A549 (cell line): Measurements from ENCODE around the gene OSGEPL1. TPM values are rescaled to one million over a fixed set of nuclear protein-coding genes. Genes with fewer than 3 reads are reported as not detected.
"Not testable (repeated sequence)": the region's sequence is repeated elsewhere in the genome, so short reads cannot be mapped to it uniquely, and the experiment has no call there.

Experiments
- ATAC-seq, 2 experiments: fragments of 200-7000 bp in 1 of 2; fragments of >200 bp in 1 of 2; cut with Nextera tagmentation in 1 of 2; cut with Tn5 transposase in 1 of 2; 3 replicates each; pipeline versions ENCODE4 v1.8.0 to v1.9.1; 2018 to 2020; ENCODE audit warnings: mild to moderate bottlenecking in 1 of 2, moderate library complexity in 1 of 2
- CTCF ChIA-PET: fragments of 300-600 bp; sonication (Branson Sonifier 250); formaldehyde crosslinking; extraction: SDS; loops from one replicate; lab custom pipeline; 2021; ENCODE audit warnings: antibody characterized with exemption, inconsistent platforms; lab: Yijun Ruan, JAX
- POLR2A ChIA-PET: fragments of 350-600 bp; formaldehyde crosslinking; extraction: SDS; loops from one replicate; lab custom pipeline; 2021; ENCODE audit warnings: antibody characterized with exemption, inconsistent platforms; lab: Yijun Ruan, JAX
- DNase-seq, 2 experiments: peaks; one replicate each; pipeline versions ENCODE4 v3.0.0 to v3.0.0-alpha.2; 2011 to 2016; ENCODE audit warnings: low read depth in 1 of 2, low spot score in 1 of 2
- FAIRE-seq: peaks from 2 replicates; lab custom pipeline; 2011; peaks lifted over from hg19 to GRCh38; lab: Jason Lieb, UNC
- H3K27ac ChIP-seq, 2 experiments: fragments of >200 bp; sonication (Bioruptor Twin); formaldehyde crosslinking; 3 replicates each; pipeline ENCODE4 v1.5.1; 2016 to 2017
- H3K4me1 ChIP-seq: fragments of >200 bp; sonication (Bioruptor Twin); formaldehyde crosslinking; 3 replicates; pipeline ENCODE4 v1.6.1; 2016
- H3K4me2 ChIP-seq: fragments of >200 bp; sonication (Bioruptor Twin); formaldehyde crosslinking; 3 replicates; pipeline ENCODE4 v1.6.1; 2016
- H3K4me3 ChIP-seq: fragments of >200 bp; sonication (Bioruptor Twin); formaldehyde crosslinking; 3 replicates; pipeline ENCODE4 v1.5.1; 2016
- H3K9me3 ChIP-seq: fragments of >200 bp; sonication (Bioruptor Twin); formaldehyde crosslinking; 3 replicates; pipeline ENCODE4 v1.6.1; 2016
- ATOH8 ChIP-seq: fragments of 250-450 bp; sonication (Bioruptor Pico); IDR thresholded peaks from 2 replicates; pipeline ENCODE4 v1.5.0; 2020; ENCODE audit warnings: low read depth, mild to moderate bottlenecking, moderate library complexity
- BHLHE40 ChIP-seq: IDR thresholded peaks from 2 replicates; pipeline ENCODE4 v1.6.1; 2012; ENCODE audit warnings: low read depth, low read length, inconsistent platforms
- CBX2 ChIP-seq: fragments of 200-600 bp; sonication (generic); IDR thresholded peaks from 2 replicates; pipeline ENCODE4 v1.6.1; 2016; ENCODE audit warnings: low read depth, mild to moderate bottlenecking, borderline replicate concordance
- CBX8 ChIP-seq: fragments of 200-600 bp; sonication (generic); IDR thresholded peaks from 2 replicates; pipeline ENCODE4 v1.6.1; 2016
- CEBPB ChIP-seq, 2 experiments: fragments of >200 bp in 1 of 2; sonication (Bioruptor Twin) in 1 of 2; formaldehyde crosslinking in 1 of 2; IDR thresholded peaks; 2 replicates each; pipeline ENCODE4 v1.6.1; 2012 to 2016
- EHMT2 ChIP-seq: fragments of 200-600 bp; sonication (generic); IDR thresholded peaks from 2 replicates; pipeline ENCODE4 v1.6.1; 2016; ENCODE audit warnings: antibody characterized with exemption, low read depth, mild to moderate bottlenecking, moderate library complexity
- FOSB ChIP-seq: fragments of 250-450 bp; sonication (Bioruptor Pico); IDR thresholded peaks from 2 replicates; pipeline ENCODE4 v1.5.0; 2020; ENCODE audit warnings: mild to moderate bottlenecking, moderate library complexity
- FOSL2 ChIP-seq, 2 experiments: fragments of 450-650 bp in 1 of 2; fragments of >200 bp in 1 of 2; sonication (Bioruptor Twin) in 1 of 2; formaldehyde crosslinking; IDR thresholded peaks; 2 replicates each; pipeline versions ENCODE4 v1.5.0 to v1.6.1; 2016 to 2020; ENCODE audit warnings: mild to moderate bottlenecking in 1 of 2, moderate library complexity in 1 of 2
- GATA3 ChIP-seq: IDR thresholded peaks from 2 replicates; pipeline ENCODE4 v1.6.1; 2012; ENCODE audit warnings: borderline replicate concordance
- HEYL ChIP-seq: fragments of 250-450 bp; sonication (Bioruptor Pico); IDR thresholded peaks from 2 replicates; pipeline ENCODE4 v1.8.0; 2021; ENCODE audit warnings: mild to moderate bottlenecking, moderate library complexity
- JUN ChIP-seq, 2 experiments: fragments of >200 bp; sonication (Bioruptor Twin); formaldehyde crosslinking; IDR thresholded peaks; 2 replicates in 1 of 2; 3 replicates in 1 of 2; pipeline ENCODE4 v1.6.1; 2016 to 2017
- KDM5A ChIP-seq: fragments of 200-600 bp; sonication (generic); IDR thresholded peaks from 2 replicates; pipeline ENCODE4 v1.6.1; 2016; ENCODE audit warnings: antibody characterized with exemption, mild to moderate bottlenecking
- MAFK ChIP-seq: fragments of 450-650 bp; IDR thresholded peaks from 2 replicates; pipeline ENCODE4 v1.6.1; 2014; ENCODE audit not compliant: partially characterized antibody
- MAZ ChIP-seq: fragments of 150-350 bp; IDR thresholded peaks from 2 replicates; pipeline ENCODE4 v1.6.1; 2014; ENCODE audit warnings: antibody characterized with exemption, low read depth, low read length, borderline replicate concordance
- POLR2A ChIP-seq: IDR thresholded peaks from 2 replicates; pipeline ENCODE4 v1.6.1; 2012; ENCODE audit warnings: mild to moderate bottlenecking, low read length
- RCOR1 ChIP-seq: fragments of 150-350 bp; IDR thresholded peaks from 2 replicates; pipeline ENCODE4 v1.6.1; 2014; ENCODE audit warnings: antibody characterized with exemption, low read length, low read depth
- RFX5 ChIP-seq: fragments of 450-650 bp; IDR thresholded peaks from 2 replicates; pipeline ENCODE4 v1.7.1; 2014; ENCODE audit warnings: antibody characterized with exemption, mild to moderate bottlenecking, moderate library complexity
- USF2 ChIP-seq: fragments of 450-650 bp; IDR thresholded peaks from 2 replicates; pipeline ENCODE4 v1.6.1; 2014; ENCODE audit warnings: antibody characterized with exemption
- ZNF302 ChIP-seq: fragments of 250-450 bp; sonication (Bioruptor Pico); IDR thresholded peaks from 2 replicates; pipeline ENCODE4 v1.9.0; 2021; ENCODE audit warnings: inconsistent platforms, mild to moderate bottlenecking, moderate library complexity
- WGBS: methylation state at CpG from one replicate; pipeline ENCODE4 v1.1.6; 2017; ENCODE audit errors: missing lambda C conversion rate; 5-methylcytosine and 5-hydroxymethylcytosine counted together
- polyA plus RNA-seq, 4 experiments: library from polyadenylated mRNA; depleted of rRNA in 3 of 4; stranded (reverse); fragments of >200 nt; fragmentation: RNase III in 1 of 4; extraction: RNeasy Plus Mini Kit Qiagen cat#74134 plus additional on column Dnase treatment in 1 of 4; gene quantifications; 2 replicates in 3 of 4; 3 replicates in 1 of 4; pipeline ENCODE4 v1.2.3, GENCODE V29; 2011 to 2017
- TF ChIP-seq, protein P1 (sequence below): fragments of 250-450 bp; sonication (Bioruptor Pico); IDR thresholded peaks from 2 replicates; pipeline ENCODE4 v1.5.0; 2021; ENCODE audit warnings: mild to moderate bottlenecking, moderate library complexity, borderline replicate concordance
- TF ChIP-seq, protein P2 (sequence below): IDR thresholded peaks from 2 replicates; pipeline ENCODE4 v1.6.1; 2012
- TF ChIP-seq, protein P3 (sequence below): fragments of 200-600 bp; sonication (generic); IDR thresholded peaks from 2 replicates; pipeline ENCODE4 v1.6.1; 2016; ENCODE audit warnings: antibody characterized with exemption, mild to moderate bottlenecking, moderate library complexity

Gene OSGEPL1
- polyA plus RNA-seq, 2 of the 4 experiments (the other 2 are of a cell fraction): 9.0 to 14.4 TPM

- TF ChIP-seq CBX8 (no peak), POLR2A (no peak)
- TF ChIP-seq, protein P1, sequence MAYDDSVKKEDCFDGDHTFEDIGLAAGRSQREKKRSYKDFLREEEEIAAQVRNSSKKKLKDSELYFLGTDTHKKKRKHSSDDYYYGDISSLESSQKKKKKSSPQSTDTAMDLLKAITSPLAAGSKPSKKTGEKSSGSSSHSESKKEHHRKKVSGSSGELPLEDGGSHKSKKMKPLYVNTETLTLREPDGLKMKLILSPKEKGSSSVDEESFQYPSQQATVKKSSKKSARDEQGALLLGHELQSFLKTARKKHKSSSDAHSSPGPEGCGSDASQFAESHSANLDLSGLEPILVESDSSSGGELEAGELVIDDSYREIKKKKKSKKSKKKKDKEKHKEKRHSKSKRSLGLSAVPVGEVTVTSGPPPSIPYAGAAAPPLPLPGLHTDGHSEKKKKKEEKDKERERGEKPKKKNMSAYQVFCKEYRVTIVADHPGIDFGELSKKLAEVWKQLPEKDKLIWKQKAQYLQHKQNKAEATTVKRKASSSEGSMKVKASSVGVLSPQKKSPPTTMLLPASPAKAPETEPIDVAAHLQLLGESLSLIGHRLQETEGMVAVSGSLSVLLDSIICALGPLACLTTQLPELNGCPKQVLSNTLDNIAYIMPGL (CRISPR knock-in tag): no peak
Observed at GRCh38 chr2:189726271-189726670, 36.3 kb downstream of the OSGEPL1 start (continued).

DNA sequence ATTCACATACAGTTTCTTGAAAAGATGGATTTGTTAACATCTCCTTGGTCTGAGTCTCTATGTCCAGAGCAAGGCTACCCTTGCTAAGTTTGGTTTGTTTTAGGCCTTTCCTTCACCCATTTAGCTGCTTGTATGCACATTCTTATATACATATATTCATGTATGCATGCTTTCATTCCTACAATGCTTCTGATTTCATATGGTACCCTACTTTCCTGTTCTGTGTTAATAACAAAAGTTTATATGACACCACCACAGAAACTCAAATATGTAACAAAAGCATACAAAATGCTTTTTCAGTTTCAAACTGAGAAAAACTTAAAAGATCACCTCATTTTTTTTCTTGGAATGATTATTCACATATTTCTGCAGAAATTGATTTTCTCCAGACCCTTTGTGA is 39.4 kb downstream of the OSGEPL1 start:
- no peak for FAIRE-seq
- TF ChIP-seq FOSB (CRISPR knock-in tag): no peak
- TF ChIP-seq, protein P2, sequence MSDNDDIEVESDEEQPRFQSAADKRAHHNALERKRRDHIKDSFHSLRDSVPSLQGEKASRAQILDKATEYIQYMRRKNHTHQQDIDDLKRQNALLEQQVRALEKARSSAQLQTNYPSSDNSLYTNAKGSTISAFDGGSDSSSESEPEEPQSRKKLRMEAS: no peak
- no peak for TF ChIP-seq BHLHE40
- TF ChIP-seq EHMT2: no peak
- no peak for TF ChIP-seq CBX2
- TF ChIP-seq HEYL (CRISPR knock-in tag): no peak
- no peak for TF ChIP-seq KDM5A
- TF ChIP-seq ATOH8 (CRISPR knock-in tag): no peak
- TF ChIP-seq USF2: no peak
- no peak for TF ChIP-seq RCOR1
- TF ChIP-seq, protein P3, sequence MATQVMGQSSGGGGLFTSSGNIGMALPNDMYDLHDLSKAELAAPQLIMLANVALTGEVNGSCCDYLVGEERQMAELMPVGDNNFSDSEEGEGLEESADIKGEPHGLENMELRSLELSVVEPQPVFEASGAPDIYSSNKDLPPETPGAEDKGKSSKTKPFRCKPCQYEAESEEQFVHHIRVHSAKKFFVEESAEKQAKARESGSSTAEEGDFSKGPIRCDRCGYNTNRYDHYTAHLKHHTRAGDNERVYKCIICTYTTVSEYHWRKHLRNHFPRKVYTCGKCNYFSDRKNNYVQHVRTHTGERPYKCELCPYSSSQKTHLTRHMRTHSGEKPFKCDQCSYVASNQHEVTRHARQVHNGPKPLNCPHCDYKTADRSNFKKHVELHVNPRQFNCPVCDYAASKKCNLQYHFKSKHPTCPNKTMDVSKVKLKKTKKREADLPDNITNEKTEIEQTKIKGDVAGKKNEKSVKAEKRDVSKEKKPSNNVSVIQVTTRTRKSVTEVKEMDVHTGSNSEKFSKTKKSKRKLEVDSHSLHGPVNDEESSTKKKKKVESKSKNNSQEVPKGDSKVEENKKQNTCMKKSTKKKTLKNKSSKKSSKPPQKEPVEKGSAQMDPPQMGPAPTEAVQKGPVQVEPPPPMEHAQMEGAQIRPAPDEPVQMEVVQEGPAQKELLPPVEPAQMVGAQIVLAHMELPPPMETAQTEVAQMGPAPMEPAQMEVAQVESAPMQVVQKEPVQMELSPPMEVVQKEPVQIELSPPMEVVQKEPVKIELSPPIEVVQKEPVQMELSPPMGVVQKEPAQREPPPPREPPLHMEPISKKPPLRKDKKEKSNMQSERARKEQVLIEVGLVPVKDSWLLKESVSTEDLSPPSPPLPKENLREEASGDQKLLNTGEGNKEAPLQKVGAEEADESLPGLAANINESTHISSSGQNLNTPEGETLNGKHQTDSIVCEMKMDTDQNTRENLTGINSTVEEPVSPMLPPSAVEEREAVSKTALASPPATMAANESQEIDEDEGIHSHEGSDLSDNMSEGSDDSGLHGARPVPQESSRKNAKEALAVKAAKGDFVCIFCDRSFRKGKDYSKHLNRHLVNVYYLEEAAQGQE: no peak
- no peak for TF ChIP-seq CEBPB (IDR thresholded peaks at IDR 0.05)
- TF ChIP-seq JUN (IDR thresholded peaks at IDR 0.05): no peak
- H3K4me1 ChIP-seq: no peaks in the 10 kb centered on the region
- no peak overlapping the region for H3K4me2 ChIP-seq
- ChIA-PET CTCF (interaction anchor here (1.1 to 1.5 kb wide), 2 partner anchors 18 to 27 kb away, joined by 3 to 4 read pairs; no protein-coding TSS in a partner anchor), POLR2A (no interaction called here)
- no peaks in the 10 kb centered on the region for H3K9me3 ChIP-seq
- no peak overlapping the region for H3K4me3 ChIP-seq
- DNase-seq: no peak
- H3K27ac ChIP-seq: no peak overlapping the region
- ATAC-seq: no peak

DNA sequence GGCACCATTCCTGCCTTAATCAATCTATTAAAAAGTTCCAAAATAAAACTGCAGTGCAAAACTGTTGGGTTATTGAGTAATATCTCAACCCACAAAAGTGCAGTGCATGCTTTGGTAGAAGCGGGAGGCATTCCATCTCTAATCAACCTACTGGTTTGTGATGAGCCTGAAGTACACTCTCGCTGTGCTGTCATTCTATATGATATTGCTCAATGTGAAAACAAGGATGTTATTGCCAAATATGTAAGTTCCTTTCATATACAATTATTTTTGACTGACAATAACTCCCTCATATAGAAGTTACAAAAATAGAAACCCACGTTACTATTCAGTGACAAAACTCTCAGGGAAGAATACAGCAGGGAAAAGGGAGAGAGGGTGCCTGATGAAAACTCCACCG is 43.0 kb downstream of the OSGEPL1 start:
- ChIA-PET CTCF (no interaction called here), POLR2A (no interaction called here)
- ATAC-seq (no peak), DNase-seq (no peak), FAIRE-seq (no peak)
- Histone ChIP-seq H3K27ac (no peak overlapping the region), H3K9me3 (no peaks in the 10 kb centered on the region), H3K4me1 (no peaks in the 10 kb centered on the region), H3K4me2 (no peak overlapping the region), H3K4me3 (no peak overlapping the region)
- TF ChIP-seq GATA3 (no peak), RCOR1 (no peak), MAFK (no peak), FOSL2 (IDR thresholded peaks at IDR 0.05) (no peak), FOSL2 (CRISPR knock-in tag; IDR thresholded peaks at IDR 0.05) (no peak), ZNF302 (CRISPR knock-in tag) (no peak), ATOH8 (CRISPR knock-in tag) (no peak), MAZ (no peak), RFX5 (no peak)
- 89% methylated on average over 4 of the region's 4 CpGs for WGBS

- DNase-seq, CTCF ChIA-PET, H3K27ac ChIP-seq, H3K4me1 ChIP-seq, POLR2A ChIA-PET, ATAC-seq, H3K4me2 ChIP-seq, H3K9me3 ChIP-seq, FAIRE-seq, H3K4me3 ChIP-seq: not testable (repeated sequence)
- WGBS: 13% methylated on average over 1 of the region's 1 CpG
Observed at GRCh38 chr2:189717593-189717992, 45.0 kb downstream of the OSGEPL1 start.
